ENCODE measurements around the gene AFP. TPM values are rescaled to one million over a fixed set of nuclear protein-coding genes. Genes with fewer than 3 reads are reported as not detected.

Gene AFP
- total RNA-seq (2013; cell fraction: nucleolus; rRNA removed) = not detected in 2 replicates
- total RNA-seq (2014; rRNA removed) (not detected in 2 replicates), total RNA-seq (2014; rRNA removed; fragmentation: Illumina TruSeq; extraction: Trizol) (not detected in 2 replicates), total RNA-seq (2021) (0.69 and 0.72 TPM in 2 replicates), polyA plus RNA-seq (2011; rRNA removed) (not detected in 2 replicates), polyA plus RNA-seq (2014; fragmentation: Illumina TruSeq; extraction: Trizol) (not detected in 2 replicates), polyA plus RNA-seq (2014; fragmentation: Nextera tagmentation; extraction: Ambion mirVana) (not detected), polyA plus RNA-seq (2014; rRNA removed) (not detected in 2 replicates), polyA plus RNA-seq (2016; fragmentation: Nextera tagmentation; extraction: Ambion mirVana) (not detected), polyA minus RNA-seq (2011; rRNA and poly(A)+ RNA removed) (not detected in 2 replicates), Bru-seq, nascent RNA (percentile 28 among the genes with signal in this experiment), BruChase-seq, experiment 1, labeled RNA remaining after a 6-hour chase (percentile 30 among the genes with signal in this experiment), BruChase-seq, experiment 2, labeled RNA remaining after a 2-hour chase (percentile 23 among the genes with signal in this experiment)
- polyA plus RNA-seq (2011; ENCODE audit: low read depth) = not detected
- polyA plus RNA-seq (2011; cell fraction: cytosol; rRNA removed) = 0.13 and 0.38 TPM in 2 replicates
- polyA plus RNA-seq (2011; cell fraction: nucleus; rRNA removed) = 0.16 TPM in 1 of 2 replicates, not detected in the other
- polyA plus RNA-seq (2012) = not detected in 2 replicates
- not detected in 2 replicates for polyA minus RNA-seq (2011; cell fraction: cytosol; rRNA and poly(A)+ RNA removed)
- polyA minus RNA-seq (2011; cell fraction: nucleus; rRNA and poly(A)+ RNA removed) = not detected in 2 replicates
- long read RNA-seq, experiment 1 = 0 reads
- long read RNA-seq, experiment 2, partial matches to known transcripts = 0 of 1 reads
- long read RNA-seq, experiment 2, other reads (novel, unspliced or antisense) = 1 of 1 reads

- H3K27ac ChIP-seq (ENCODE audit: control insufficient read depth, insufficient read depth) = no peak within 1 kb of the TSS
- ChIA-PET POLR2A (no interaction called here), SMC1A (ENCODE audit: uncharacterized antibody, unreplicated experiment) (interaction anchor here (2.2 kb wide), 1 partner anchor 122 kb away, joined by 7 read pairs; no protein-coding TSS in a partner anchor), RAD21 (ENCODE audit: unreplicated experiment) (no interaction called here), CTCF (interaction anchor here (0.7 kb wide), 1 partner anchor 11 kb away, joined by 3 read pairs; no protein-coding TSS in a partner anchor)
- H4K20me1 ChIP-seq (ENCODE audit: control insufficient read depth, insufficient read depth) = no peaks in the 10 kb centered on the region
- no peak within 1 kb of the TSS for H2AFZ ChIP-seq (ENCODE audit: control insufficient read depth, low read depth, low read length)
- ATAC-seq (no peak), FAIRE-seq (no peak), DNase-seq (ENCODE audit: low read depth, low spot score) (no peak)
- intact Hi-C loops (cut with micrococcal nuclease; ENCODE audit: unreplicated experiment) = no loop called here
- H3K36me3 ChIP-seq (ENCODE audit: control insufficient read depth in 2 of 2, insufficient read depth in 2 of 2, low read length in 1 of 2) = no peaks in the 10 kb centered on the region
- H3K9ac ChIP-seq (ENCODE audit: control insufficient read depth, insufficient read depth, low read length) = no peak within 1 kb of the TSS
- H3K4me2 ChIP-seq (ENCODE audit: control insufficient read depth, insufficient read depth) = no peak within 1 kb of the TSS
- no peak within 1 kb of the TSS for H3K4me3 ChIP-seq
- no TSS peak for BruUV-seq (replicated peaks)
- H3K79me2 ChIP-seq (ENCODE audit: control insufficient read depth, insufficient read depth, low read length) = no peaks in the 10 kb centered on the region
- no peaks in the 10 kb centered on the region for H3K27me3 ChIP-seq (replicated peaks in 1 of 2; ENCODE audit: control insufficient read depth in 2 of 2, insufficient read depth in 2 of 2, low read length in 1 of 2)
- in situ Hi-C loops (cut with MboI) = no loop called here
- H3K4me1 ChIP-seq (ENCODE audit: control insufficient read depth, insufficient read depth, low read length) = no peaks in the 10 kb centered on the region
- no peaks in the 10 kb centered on the region for H3K9me3 ChIP-seq (replicated peaks; ENCODE audit: control insufficient read depth, insufficient read depth, low read length)
- WGBS (ENCODE audit: insufficient coverage, insufficient replicate concordance, low lambda C conversion rate, missing lambda C conversion rate) = 0% methylated on average over 1 of the region's 1 CpG
- TF ChIP-seq TAF1 (IDR thresholded peaks at IDR 0.05; ENCODE audit: borderline replicate concordance, low read depth, low read length) = no peak
- no peak for TF ChIP-seq SKIL (IDR thresholded peaks at IDR 0.05; ENCODE audit: low read depth, poor library complexity, severe bottlenecking)
- TF ChIP-seq KAT2A (conservative IDR thresholded peaks at IDR 0.05; ENCODE audit: control insufficient read depth, low read depth, low read length) = no peak
- TF ChIP-seq EED (IDR thresholded peaks at IDR 0.05; ENCODE audit: low read depth) = no peak
- TF ChIP-seq CHD2 (IDR thresholded peaks at IDR 0.05; ENCODE audit: borderline replicate concordance, low read depth, low read length) = no peak
- no peak for TF ChIP-seq ZNF592 (IDR thresholded peaks at IDR 0.05)
- TF ChIP-seq TBL1XR1 (IDR thresholded peaks at IDR 0.05; ENCODE audit: low read depth, low read length) = no peak
- no peak for TF ChIP-seq PRDM15 (CRISPR knock-in tag; IDR thresholded peaks at IDR 0.05)
- TF ChIP-seq RFX5 (IDR thresholded peaks at IDR 0.05; ENCODE audit: low read depth, low read length) = no peak
- TF ChIP-seq PAX8 (IDR thresholded peaks at IDR 0.05) = no peak
- no peak for TF ChIP-seq CHD1 (IDR thresholded peaks at IDR 0.05; ENCODE audit: low read depth, low read length)
Observed at GRCh38 chr4:73435984-73436383, at the start of gene AFP. TSS of gene AFP (plus strand) at chr4:73436221. CDS start at chr4:73436263, 42 bp downstream.
